ENCODE data around the gene SETX.

- TF ChIP-seq, protein P1, sequence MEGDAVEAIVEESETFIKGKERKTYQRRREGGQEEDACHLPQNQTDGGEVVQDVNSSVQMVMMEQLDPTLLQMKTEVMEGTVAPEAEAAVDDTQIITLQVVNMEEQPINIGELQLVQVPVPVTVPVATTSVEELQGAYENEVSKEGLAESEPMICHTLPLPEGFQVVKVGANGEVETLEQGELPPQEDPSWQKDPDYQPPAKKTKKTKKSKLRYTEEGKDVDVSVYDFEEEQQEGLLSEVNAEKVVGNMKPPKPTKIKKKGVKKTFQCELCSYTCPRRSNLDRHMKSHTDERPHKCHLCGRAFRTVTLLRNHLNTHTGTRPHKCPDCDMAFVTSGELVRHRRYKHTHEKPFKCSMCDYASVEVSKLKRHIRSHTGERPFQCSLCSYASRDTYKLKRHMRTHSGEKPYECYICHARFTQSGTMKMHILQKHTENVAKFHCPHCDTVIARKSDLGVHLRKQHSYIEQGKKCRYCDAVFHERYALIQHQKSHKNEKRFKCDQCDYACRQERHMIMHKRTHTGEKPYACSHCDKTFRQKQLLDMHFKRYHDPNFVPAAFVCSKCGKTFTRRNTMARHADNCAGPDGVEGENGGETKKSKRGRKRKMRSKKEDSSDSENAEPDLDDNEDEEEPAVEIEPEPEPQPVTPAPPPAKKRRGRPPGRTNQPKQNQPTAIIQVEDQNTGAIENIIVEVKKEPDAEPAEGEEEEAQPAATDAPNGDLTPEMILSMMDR (IDR thresholded peaks at IDR 0.05): no peak
- TF ChIP-seq POLR2A (IDR thresholded peaks at IDR 0.05): no peak
Observed at GRCh38 chr9:132221941-132222340, 132.8 kb downstream of the SETX start.

All from breast epithelium (tissue), 3 donors.